Uterus (tissue), 4 donors: ENCODE results near the gene SRRT. TPM values are rescaled to one million over a fixed set of nuclear protein-coding genes. Genes with fewer than 3 reads are reported as not detected.

Experiments used
- DNase-seq, 2 donors: peaks; one replicate each; pipeline ENCODE4 v3.0.0-alpha.2; 2019 to 2020
- H3K27ac ChIP-seq, 2 donors: fragments of 200-600 bp; sonication (generic); 1 replicate in 1 of 2; 2 replicates in 1 of 2; pipeline ENCODE4 v1.5.1; 2016 to 2018
- H3K27me3 ChIP-seq, 2 donors: fragments of 200-600 bp; sonication (generic); one replicate each; pipeline ENCODE4 v1.5.1; 2018 to 2019; ENCODE audit warnings: control low read depth in 1 of 2
- H3K36me3 ChIP-seq, 2 donors: fragments of 200-600 bp; sonication (generic); one replicate each; pipeline ENCODE4 v1.5.1; 2019; ENCODE audit warnings: control low read depth in 1 of 2
- H3K4me1 ChIP-seq, 2 donors: fragments of 200-600 bp; sonication (generic); one replicate each; pipeline ENCODE4 v1.5.1; 2018 to 2019; ENCODE audit warnings: control low read depth in 1 of 2
- H3K4me3 ChIP-seq, 2 donors: fragments of 200-600 bp; sonication (generic); 1 replicate in 1 of 2; 2 replicates in 1 of 2; pipeline ENCODE4 v1.5.1; 2018 to 2019; ENCODE audit warnings: mild to moderate bottlenecking in 1 of 2
- H3K9me3 ChIP-seq, 2 donors: fragments of 200-600 bp; sonication (generic); one replicate each; pipeline ENCODE4 v1.5.1; 2019; ENCODE audit warnings: control low read depth in 1 of 2
- CTCF ChIP-seq, 4 experiments: fragments of 200-600 bp in 2 of 4; fragments of 450-650 bp in 2 of 4; sonication (generic) in 2 of 4; IDR thresholded peaks; one replicate each; pipeline ENCODE4 v1.5.1; 2016 to 2019; ENCODE audit warnings: antibody characterized with exemption in 4 of 4, mild to moderate bottlenecking in 2 of 4, moderate library complexity in 1 of 4
- POLR2A ChIP-seq, 2 donors: fragments of 450-650 bp; IDR thresholded peaks; one replicate each; pipeline ENCODE4 v1.6.1; 2016; ENCODE audit warnings: antibody characterized with exemption in 2 of 2, mild to moderate bottlenecking in 1 of 2, moderate library complexity in 1 of 2
- intact Hi-C: fragments of 100-400 bp; cut with DNase I; formaldehyde crosslinking; loops from one replicate; pipeline ENCODE4 v1.15.1; 2023; ENCODE audit warnings: low total_unique reads
- total RNA-seq, 4 donors: library from RNA; depleted of rRNA in 3 of 4; stranded (reverse); fragments of >200 nt in 3 of 4; gene quantifications; one replicate each; pipeline versions ENCODE4 v1.1.0 to v1.2.4, GENCODE V29; 2014 to 2023
- donor health status: DM: yes; HTN: yes; CAD: no.

The SRRT gene
- total RNA-seq, 4 donors from 2014 or later: 17.1 to 185 (median 41.1) TPM

GRCh38 chr7:100863406-100863950 lies 11.4 kb upstream of the SRRT start:
- Histone ChIP-seq H3K9me3 (no peaks in the 10 kb centered on the region), H3K27ac (no peak overlapping the region), H3K4me3 (no peak overlapping the region), H3K27me3 (no peaks in the 10 kb centered on the region), H3K36me3 (no peaks in the 10 kb centered on the region), H3K4me1 (peaks cover 0 to 20% of the 10 kb centered on the region in 2 donors)
- intact Hi-C loops: no loop called here
- TF ChIP-seq CTCF (IDR thresholded peaks at IDR 0.05) (no peak), POLR2A (IDR thresholded peaks at IDR 0.05) (no peak)
- DNase-seq: no peak

- Histone ChIP-seq H3K4me1 (peaks cover 0 to 25% of the 10 kb centered on the region in 2 donors), H3K36me3 (no peaks in the 10 kb centered on the region), H3K4me3 (no peak overlapping the region), H3K9me3 (no peaks in the 10 kb centered on the region), H3K27ac (no peak overlapping the region), H3K27me3 (no peaks in the 10 kb centered on the region)
- TF ChIP-seq POLR2A (IDR thresholded peaks at IDR 0.05) (no peak), CTCF (IDR thresholded peaks at IDR 0.05) (no peak)
- intact Hi-C loops: no loop called here
- DNase-seq: no peak
Observed at GRCh38 chr7:100864263-100864845, 10.5 kb upstream of the SRRT start.

DNA sequence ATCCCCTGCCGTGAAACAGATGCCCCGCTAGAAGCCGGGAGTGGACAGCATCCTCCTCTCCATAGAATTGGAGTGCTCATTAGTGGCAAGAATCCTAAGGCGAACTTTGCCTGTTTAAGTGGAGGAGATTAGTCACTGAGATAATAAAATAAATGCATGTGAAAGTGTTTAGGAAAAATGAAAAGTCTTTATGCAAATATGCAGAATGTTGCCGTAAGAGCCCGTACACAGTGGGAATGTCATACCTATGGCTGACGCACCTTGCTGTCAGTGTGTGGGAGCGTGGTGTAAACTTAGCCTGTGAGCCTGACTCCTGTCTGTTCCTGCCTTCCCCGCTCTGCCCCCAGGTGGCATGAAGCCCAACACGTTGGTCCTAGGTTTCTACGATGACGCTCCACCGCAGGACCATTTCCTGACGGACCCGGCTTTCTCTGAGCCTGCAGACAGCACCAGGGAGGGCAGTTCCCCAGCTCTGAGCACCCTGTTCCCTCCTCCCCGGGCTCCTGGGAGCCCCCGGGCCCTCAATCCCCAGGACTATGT lies 9.5 kb upstream of the SRRT start:
- peak in 1 of 2 donors; percentile 49 for DNase-seq
- Histone ChIP-seq H3K27ac (peak overlapping the region; percentile 96 to 99), H3K4me1 (peaks cover 0 to 25% of the 10 kb centered on the region in 2 donors), H3K9me3 (no peaks in the 10 kb centered on the region), H3K36me3 (no peaks in the 10 kb centered on the region), H3K27me3 (no peaks in the 10 kb centered on the region), H3K4me3 (no peak overlapping the region)
- intact Hi-C loops: no loop called here
- TF ChIP-seq CTCF (IDR thresholded peaks at IDR 0.05) (no peak), POLR2A (IDR thresholded peaks at IDR 0.05) (no peak)

DNA sequence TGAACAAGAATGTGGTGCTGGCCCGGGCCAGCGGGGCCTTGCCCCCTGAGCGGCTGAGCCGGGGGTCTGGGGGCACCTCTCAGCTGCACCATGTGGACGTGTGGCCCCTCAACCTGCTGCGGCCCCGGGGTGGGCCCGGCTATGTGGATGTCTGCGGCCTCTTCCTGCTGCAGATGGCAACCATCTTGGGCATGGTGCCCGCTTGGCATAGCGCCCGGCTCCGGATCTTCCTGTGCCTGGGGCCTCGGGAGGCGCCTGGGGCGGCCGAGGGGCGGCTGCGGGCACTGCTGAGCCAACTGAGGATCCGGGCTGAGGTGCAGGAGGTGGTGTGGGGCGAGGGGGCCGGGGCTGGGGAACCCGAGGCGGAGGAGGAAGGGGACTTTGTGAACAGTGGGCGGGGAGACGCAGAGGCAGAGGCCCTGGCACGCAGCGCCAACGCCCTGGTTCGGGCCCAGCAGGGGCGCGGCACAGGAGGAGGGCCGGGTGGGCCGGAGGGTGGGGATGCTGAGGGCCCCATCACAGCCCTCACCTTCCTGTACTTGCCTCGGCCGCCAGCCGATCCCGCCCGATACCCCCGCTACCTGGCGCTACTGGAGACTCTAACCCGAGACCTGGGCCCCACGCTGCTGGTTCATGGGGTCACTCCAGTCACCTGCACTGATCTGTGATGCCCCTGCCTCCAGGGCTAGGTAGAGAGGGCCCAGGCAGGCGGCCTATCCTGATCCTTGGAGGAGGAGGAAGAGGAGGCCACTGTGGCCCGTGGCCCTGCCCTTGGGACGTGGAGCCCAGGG lies 8.8 kb upstream of the SRRT start:
- Histone ChIP-seq H3K27me3 (no peaks in the 10 kb centered on the region), H3K36me3 (no peaks in the 10 kb centered on the region), H3K9me3 (no peaks in the 10 kb centered on the region), H3K4me1 (peaks cover 0 to 25% of the 10 kb centered on the region in 2 donors), H3K27ac (peak overlapping the region; percentile 96 to 99), H3K4me3 (peak overlapping the region; percentile 4 to 100)
- peak; percentile 79 to 88 for DNase-seq
- TF ChIP-seq POLR2A (IDR thresholded peaks at IDR 0.05): no peak
- no peak for TF ChIP-seq CTCF (IDR thresholded peaks at IDR 0.05)
- intact Hi-C loops: no loop called here

DNA sequence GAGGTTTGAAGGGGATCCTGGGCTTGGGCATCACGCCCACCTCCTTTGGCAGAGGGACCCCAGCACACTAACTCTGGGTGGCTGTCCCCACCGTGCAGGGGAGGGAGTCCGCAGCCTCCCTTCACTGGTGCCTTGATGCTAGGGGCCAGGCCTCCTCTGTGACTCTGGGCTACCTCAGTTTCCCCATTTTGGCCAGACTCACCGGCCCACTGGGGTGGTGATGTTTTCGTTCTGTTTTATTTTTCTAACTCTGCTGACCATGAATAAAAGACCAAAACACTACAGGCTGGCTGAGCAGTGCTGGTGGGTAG lies 8.2 kb upstream of the SRRT start:
- H3K36me3 ChIP-seq: no peaks in the 10 kb centered on the region
- peak in 1 of 2 donors; percentile 43 for DNase-seq
- intact Hi-C loops: no loop called here
- peak overlapping the region; percentile 65 to 100 for H3K4me3 ChIP-seq
- TF ChIP-seq CTCF (IDR thresholded peaks at IDR 0.05) (no peak), POLR2A (IDR thresholded peaks at IDR 0.05) (no peak)
- H3K27me3 ChIP-seq: no peaks in the 10 kb centered on the region
- H3K4me1 ChIP-seq: peaks cover 0 to 25% of the 10 kb centered on the region in 2 donors
- no peaks in the 10 kb centered on the region for H3K9me3 ChIP-seq
- peak overlapping the region; percentile 96 to 99 for H3K27ac ChIP-seq
